Stimulated activated CD4-positive, alpha-beta T cell treated with anti-CD3 and anti-CD28 coated beads, Interleukin-1b, Interleukin-23, amount 100 ng/mL, for 24 hours (primary cell): Measurements from ENCODE around the gene XRCC6.
A peak's percentile ranks its signal among the peaks of the same experiment; 100 is the strongest.
"Not testable (repeated sequence)": the region's sequence is repeated elsewhere in the genome, so short reads cannot be mapped to it uniquely, and the experiment has no call there.

Source experiments
- DNase-seq, 4 experiments: peaks; one replicate each; pipeline ENCODE4 v3.0.0-alpha.2; 2020; ENCODE audit warnings: low read depth in 4 of 4, low spot score in 1 of 4

The XRCC6 gene

DNA sequence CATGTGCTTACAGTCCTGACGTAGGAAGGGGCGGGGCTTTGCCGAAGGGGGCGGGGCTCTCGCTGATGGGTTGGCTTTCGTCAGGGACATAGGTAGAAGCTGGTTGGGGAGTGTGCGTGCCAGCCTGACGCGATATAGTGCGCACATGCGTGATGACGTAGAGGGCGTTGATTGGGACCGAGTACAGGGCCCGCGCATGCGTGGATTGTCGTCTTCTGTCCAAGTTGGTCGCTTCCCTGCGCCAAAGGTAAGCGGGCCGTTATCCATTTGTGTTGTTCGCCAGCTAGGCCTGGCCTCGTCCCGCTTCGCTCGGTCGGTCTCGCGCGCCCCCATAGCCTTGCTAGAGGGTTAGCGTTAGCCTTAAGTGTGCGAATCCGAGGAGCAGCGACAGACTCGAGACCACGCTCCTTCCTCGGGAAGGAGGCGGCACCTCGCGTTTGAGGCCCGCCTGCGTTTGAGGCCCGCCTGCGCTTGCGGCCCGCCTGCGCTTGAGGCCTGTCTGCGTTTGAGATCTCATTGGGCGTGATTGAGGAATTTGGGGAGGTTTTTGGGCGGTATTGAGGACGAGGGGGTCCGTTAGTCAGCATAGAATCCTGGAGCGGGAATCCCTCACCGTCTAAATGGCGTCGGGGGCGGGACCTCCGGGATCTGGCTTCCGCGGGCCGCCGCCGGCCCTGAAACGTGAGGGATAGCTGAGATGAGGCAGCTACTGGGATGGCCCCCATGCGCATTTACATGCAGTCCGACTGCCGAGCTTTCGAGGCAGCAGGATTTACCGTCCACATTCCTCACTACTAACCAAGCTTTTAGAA is at the start of gene XRCC6:
TSS of gene XRCC6 (plus strand) at position 197 of the 812 bp plus-strand sequence. CDS start 710 bp downstream, outside the sequence.
- DNase-seq, result peak; percentile 100

DNA sequence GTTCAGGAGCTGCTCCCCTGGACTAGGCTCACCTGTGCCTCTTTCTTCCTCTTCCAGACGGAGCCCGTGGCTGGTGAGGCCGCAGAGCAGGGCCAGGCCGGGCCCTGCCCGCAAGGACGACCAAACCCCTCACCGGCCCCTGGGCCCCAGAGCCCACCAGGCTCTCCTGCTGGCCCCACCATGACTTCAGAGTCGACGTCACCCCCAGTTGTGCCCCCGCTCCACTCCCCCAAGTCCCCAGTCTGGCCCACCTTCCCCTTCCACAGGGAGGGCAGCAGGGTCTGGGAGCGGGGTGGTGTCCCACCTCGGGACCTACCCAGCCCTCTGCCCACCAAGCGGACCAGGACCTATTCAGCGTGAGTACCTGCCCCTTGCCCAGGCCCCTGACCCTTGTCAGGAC is 49.3 kb upstream of the XRCC6 start:
- no peak for DNase-seq

DNA sequence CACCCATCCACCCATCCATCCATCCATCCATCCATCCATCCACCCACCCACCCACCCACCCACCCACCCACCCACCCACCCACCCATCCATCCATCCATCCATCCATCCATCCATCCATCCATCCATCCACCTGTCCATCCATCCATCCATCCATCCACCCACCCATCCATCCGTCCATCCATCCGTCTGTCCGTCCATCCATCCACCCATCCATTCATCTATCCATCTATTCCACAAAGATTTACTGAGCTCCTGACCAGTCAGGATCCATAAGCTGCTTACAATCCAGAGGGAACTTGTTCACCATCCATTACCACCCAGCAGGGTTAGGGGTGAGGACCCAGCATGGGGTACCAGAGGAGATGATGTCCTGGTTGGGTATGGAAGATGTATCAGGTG is 48.8 kb upstream of the XRCC6 start:
- DNase-seq, result not testable (repeated sequence)

DNA sequence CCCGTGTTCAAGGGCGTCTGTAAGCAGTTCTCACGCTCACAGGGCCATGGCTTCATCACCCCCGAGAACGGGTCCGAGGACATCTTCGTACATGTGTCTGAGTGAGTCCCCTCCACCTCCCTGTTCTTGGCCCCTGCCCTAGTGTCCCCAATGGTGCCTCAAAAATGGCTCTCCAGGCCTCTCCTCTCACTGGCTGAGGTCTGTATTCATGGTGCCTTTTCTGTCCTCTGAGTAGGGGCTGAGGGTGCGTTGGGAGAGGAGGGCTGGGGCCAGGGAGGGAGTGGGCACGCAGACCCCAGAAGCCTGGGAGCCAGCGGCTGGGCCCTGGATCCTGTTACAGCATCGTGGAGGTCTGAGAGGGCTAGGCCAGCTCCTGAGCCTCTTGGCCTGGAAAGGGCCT is 47.4 kb upstream of the XRCC6 start:
- no peak for DNase-seq

DNA sequence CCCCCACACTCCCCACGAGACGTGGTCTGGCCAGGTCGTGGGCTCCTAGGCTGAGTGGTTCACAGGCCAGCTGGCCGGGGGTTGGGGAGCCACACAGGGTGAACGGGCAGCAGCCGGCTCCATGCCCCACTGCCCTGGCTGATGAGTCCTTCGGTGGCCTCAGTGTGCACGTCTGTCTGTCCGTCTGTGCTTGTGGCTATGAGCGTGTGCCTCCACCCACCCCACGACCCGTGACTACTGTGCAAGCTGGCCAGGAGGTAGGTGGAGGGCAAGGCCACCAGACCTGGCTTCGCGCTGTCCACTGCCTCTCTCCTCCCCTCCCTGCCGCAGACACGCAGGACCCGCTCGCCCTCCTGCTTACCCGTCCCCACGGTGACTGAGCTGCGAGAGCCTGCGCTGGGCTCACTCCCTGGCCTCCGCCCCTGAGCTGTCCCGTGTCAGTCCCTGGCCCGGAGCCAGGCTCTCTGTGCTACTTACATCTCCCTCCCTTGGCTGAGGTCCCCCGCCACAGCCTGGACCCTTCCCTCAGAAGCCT is 46.2 kb upstream of the XRCC6 start:
- no peak for DNase-seq

DNA sequence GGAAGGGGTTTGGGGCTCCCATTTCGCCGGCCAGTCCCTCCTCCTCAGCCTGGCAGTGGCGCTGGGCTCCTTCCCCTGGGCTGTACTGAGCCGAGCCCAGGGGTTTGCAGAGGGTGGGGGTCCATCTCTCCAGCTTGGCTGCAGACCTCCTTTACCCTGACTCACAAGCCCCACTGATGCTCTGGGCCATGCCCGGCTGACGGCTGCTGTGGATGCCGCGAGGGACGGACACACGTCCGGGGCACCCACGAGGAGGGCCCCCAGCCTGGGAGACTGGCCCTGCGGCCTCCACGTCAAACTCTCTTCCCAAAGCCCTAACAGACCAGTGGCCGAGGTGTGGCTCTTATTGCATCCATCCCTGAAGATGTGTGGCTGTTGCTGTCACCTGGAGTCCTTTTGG is 45.6 kb upstream of the XRCC6 start:
- no peak for DNase-seq

DNA sequence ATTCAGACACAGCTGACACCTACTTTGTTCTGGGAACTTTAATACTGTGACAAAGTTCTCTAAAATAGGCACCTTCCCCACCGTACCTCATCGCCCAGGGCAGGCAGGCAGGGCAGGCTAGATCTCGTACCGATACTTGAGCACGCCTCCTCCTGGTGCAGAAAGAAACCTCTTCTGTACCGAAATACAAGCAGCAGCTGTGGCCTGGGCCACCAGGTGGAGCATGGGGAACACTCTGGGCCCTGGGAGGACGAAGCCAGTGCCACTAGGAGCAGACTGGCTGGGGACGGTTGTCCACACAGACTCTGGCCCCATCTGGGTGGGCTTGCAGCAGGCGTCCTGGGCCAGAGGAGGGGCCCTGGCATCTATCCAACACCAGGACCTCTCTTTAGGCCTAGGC is 44.2 kb upstream of the XRCC6 start:
- peak in 1 of 4 experiments; percentile 15 for DNase-seq

DNA sequence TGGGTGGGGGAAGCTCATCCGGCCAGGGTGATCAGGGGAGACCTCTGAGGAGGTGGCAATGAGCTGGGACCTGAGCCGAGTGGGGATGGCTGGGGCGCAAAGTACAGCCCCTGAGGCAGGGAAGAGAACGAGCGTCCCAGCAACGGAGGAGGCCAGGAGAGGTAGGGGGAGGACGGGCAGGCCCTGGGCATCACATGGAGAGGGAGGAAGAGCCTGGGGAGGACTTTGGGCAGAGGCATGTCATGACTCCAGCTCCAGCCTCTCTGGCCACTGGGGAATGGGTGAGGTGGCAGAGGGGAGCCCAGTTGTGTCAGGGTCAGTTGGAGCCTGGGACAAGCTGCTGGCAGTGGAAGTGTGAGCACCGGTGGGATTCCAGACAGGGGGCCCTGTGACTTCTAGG is 43.0 kb upstream of the XRCC6 start:
- DNase-seq, result no peak

DNA sequence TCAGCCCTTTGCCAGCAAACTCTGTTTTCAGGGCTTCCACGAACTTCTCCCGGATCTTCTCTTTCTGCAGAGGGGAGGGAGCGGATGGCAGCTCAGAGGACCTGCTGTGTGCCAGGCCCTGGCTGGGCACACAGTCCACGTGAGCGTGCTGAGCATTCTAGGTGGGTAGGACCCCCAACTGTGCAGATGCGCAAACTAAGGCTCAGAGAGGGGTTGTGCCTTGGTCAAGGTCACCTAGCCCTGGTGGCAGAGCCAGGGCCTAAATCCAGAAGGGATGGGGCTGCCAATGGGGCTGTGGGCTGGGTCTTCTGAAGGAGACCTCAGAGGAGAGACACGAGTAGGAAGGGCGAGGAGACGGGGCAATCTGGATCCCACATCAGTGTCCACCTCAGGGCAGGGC is 42.3 kb upstream of the XRCC6 start:
- no peak for DNase-seq

DNA sequence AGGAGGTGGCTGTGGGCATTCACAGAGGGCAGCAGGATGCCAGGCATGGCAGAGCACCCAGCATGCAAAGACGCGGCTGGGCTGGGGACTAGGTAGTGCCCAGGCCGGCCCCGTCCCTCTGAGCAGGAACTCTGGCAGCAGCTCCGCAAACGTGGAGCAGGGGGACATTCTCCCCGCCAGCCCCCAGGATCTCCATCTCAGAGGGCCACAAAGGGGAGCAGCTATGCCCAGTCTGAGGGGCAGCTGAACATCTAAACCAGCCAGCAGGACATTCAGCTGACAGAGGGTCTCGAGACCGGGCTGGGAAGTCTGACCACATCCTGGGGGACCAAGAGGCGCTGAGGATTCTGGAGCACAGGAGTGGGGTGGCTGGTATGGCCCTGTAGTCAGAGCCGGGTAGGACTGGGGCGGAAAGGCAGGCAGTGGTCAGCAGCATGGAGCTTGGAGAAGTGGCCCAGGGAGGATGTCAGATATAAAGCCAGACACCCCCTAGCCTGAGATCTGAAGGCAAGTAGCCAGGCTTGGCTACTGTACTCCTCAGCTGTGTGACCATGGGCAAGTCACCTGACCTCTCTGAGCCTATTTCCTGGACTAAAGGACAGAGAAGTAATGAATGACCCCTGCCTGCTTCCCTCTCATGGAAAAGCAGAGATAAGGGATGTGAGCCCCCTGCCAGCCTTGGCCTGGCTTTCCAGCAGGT is 41.6 kb upstream of the XRCC6 start:
- DNase-seq, result no peak

DNA sequence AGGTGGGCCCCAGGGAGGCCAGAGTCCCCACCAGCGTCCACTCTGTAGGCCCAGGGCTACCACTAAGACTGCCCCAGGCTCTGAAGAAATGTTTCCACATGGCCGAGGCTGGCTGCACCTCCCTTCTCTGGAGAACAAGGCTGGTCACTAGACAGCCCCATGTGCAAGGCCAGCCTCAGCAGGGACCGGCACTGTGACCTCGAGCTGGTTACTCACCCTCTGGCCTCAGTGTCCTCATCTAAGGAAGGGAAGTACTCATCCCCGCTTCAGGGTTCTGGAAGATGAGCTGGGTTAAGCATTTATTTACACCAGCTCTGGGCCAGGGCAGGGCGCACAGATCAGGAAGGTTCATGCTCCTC is 41.1 kb upstream of the XRCC6 start:
- no peak for DNase-seq

DNA sequence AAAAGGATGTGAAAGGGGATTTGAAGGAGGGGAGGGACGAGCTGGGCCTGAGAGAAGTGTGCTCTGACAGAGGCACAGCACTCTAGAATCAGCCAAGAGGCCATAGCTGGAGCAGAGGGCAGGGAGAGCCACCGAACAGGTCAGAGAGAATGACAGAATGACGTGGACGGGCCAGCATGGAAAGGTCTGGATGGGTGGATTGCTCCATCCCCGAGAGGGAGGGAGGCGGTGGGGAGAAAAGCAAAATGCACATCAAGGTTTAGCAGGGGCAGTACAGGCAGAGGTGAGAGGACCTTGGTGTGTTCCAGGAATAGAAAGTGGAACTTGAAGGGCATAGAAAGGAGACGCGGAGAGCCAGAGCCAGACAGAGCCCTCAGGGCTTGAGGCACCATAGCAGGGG is 38.4 kb upstream of the XRCC6 start:
- DNase-seq, result no peak

DNA sequence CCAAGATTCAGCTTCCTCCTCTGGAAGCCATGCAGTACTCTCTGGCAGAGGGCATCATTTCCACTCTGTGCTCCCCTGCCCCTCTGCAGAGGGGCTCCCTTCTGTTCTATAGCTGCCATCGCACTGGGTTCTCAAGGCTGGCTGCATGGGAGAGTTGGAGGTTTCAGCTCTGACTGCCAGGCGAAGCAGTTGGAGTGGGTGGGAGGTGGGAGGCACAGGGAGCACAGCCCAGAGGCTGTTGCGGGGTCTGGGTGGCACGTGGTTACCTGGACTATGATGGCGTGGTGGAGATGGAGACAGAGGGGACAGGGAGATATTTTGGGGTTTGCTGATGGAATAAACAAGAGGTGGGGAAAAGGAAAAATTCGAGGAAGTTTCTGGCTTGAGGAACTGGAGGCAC is 36.2 kb upstream of the XRCC6 start:
- DNase-seq, result no peak

DNA sequence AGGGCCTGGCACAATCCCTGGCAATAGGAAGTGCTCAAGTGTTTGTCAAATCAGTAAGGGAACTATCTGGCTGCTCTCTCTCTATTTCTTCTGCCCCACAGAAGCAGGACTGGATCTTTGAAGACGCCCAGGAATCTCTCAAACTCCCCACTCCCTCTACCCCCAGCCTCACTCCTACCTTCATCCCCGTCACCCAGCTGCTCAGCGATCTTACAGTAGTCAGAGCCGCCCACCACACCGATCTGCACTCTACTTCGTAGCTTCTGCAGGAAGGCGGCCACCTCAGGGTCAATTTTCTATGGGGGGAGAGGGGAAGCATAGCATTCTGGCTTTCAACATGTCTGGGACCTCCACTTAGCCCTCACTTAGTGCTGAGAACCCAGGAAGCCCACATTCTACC is 35.2 kb upstream of the XRCC6 start:
- no peak for DNase-seq

DNA sequence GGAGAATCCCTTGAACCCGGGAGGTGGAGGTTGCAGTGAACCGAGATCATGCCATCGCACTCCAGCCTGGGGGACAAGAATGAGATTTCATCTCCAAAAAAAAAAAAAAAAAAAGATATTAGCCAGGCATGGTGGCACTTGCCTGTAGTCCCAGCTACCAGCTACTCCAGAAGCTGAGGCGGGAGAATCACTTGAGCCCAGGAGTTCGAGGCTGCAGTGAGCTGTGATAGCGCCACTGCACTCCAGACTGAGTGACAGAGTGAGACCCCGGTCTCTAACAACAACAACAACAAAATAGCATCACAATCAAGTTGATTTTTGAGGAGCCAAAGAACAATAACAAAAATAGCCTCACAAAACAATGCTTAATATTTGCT is 33.8 kb upstream of the XRCC6 start:
- no peak for DNase-seq

DNA sequence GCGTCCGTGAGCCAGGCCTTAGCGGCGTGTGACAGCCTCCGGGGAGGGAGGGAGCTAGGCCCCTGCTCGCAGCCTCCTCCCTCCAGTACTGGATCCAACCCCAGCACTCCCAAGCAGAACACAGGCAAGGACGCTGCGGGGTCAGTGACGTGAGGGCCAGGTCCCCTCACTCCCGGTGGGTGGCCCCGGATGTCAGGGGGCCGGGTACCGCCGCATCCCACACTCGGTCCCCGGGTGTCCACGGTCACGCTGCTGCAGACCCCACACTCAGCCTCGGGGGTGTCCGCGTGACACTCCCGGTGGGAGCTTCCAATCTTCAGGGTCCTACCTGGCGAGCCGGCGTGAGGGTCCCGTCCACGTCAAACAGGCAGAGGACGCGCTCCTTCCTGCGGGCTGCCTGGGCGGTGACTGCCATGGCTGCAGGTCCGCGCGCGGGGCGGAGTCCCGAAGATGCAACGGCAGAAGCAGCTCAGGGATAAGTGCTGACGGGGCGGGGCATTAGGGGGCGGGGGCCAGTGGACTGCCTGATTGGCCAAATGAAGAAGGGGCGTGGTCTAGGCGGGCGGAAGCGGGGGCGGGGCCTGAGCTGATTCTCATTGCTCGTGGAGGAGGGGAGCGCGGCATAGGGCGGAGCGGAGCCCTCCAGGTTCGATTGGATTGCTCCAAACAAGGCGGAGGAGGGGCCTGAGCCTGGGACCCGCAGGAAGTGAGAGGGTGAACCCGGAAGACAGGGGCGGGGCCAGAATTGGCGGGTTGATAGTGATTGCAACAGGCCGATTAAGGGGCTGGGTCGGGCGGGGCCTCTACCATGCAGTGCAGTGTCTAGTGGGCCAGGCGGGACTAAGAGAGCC is 31.5 kb upstream of the XRCC6 start, which contains the start of gene PMM1:
TSS of gene PMM1 (minus strand) at position 450 of the 851 bp plus-strand sequence. CDS start at position 415, 35 bp downstream.
- DNase-seq, result peak; percentile 100

DNA sequence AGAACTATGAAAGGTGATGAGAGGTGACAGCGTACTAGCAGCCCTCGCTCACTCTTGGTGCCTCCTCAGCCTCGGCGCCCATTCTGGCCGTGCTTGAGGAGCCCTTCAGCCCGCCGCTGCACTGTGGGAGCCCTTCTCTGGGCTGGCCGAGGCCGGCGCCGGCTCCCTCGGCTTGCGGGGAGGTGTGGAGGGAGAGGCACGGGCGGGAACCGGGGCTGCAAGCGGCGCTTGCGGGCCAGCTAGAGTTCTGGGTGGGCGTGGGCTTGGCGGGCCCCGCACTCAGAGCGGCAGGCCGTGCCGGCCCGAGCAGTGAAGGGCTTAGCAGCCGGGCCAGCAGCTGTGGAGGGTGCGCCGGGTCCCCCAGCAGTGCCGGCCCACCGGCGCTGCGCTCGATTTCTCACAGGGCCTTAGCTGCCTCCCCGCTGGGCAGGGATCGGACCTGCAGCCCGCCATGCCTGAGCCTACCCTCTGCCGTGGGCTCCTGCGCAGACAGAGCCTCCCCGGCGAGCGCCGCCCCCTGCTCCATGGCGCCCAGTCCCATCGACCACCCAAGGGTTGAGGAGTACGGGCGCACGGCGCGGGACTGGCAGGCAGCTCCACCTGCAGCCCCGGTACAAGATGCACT is 27.6 kb upstream of the XRCC6 start:
- DNase-seq, result not testable (repeated sequence)

DNA sequence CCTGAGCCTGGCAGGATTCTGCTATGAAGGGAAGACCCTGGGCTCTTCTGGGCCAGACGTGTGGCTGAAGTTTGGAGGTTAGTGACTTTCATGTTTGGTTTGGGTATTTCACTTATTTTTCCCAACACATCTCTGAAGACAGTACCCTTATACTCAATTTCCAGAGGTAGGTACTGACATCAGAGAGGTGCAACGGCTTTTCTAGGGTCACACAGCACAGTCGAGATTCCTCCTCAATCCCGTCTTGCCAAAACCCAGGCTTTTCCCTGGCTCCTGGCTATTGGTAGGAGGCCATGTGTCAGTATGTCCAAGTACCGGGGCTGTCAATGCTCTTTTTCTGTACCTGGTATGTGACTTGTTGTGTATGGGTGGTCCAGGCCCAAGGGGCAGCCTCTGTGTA is 25.4 kb upstream of the XRCC6 start:
- no peak for DNase-seq

DNA sequence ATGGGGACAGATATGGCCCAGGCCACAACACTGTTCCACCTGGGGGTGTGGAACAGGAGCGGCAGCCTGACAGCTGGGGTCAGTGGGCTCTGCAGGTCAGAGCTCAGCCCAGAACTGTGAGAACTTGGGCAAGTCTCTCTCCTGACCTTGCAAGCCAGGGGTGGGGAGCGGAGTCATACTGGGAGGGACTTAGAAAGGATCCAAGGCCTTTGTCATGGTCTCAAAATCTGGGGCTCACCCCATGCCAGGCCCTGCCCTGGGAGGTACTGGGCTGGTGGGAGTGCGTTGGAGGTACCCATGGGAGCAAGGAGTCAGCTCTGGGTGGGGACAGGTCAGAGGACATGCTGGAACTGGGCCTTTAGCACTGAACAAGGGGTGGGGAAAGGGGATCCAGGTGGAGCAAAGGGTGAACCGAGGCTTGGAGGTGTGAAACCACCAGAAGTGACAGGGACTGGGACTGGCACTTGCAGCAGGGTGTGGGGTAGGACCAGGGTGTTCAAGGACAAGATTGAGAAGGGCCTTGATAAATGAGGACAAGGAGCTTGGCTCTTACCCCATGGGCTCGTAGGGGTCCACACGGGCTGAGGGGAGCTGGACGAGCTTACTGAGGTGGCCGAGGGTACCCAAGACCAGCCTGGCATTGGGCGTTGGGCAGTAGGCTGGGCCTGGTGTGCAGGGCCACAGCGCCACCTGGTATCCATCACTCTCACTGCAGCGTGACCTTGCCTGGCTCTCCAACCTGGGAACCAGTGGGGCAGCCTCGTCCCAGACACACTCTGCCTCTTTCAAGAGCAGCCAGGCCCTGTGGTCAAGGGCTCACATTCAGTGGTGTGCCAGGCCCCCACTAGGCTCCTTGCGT is 24.1 kb upstream of the XRCC6 start:
- DNase-seq, result no peak

DNA sequence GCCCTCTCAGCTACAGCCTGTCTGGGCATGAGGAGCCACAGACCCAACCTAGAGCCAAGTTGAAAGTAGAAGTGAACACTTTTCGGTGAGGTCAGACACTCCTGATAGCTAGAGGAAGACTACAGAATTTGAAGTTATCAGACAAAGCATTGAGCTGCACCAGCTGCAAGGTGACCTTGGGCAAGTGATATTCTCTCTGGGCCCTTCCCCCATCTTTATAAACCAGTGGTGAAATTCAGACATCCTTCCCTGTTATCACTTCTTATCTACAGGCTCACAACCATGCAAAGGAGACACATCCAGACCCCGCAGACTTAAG is 23.5 kb upstream of the XRCC6 start:
- no peak for DNase-seq
